ENCODE data around the gene NRL.

The NRL gene

DNA sequence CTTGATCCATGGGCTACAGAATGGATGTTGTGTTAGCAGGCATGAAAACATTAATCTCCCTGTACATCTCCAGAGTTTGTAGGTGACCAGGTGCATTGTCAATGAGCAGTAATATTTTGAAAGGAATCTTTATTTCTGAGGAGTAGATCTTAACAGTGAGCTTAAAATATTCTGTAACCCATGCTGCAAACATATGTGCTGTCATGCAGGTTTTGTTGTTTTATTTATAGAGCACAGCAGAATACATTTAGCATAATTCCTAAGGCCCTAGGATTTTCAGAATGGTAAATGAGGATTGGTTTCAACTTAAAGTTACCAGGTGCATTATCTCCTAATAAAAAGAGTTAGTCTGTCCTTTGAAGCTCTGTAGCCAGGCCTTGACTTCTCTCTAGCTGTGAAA lies 12.2 kb upstream of the NRL start:
- no peak overlapping the region for H3K4me3 ChIP-seq (ENCODE audit: control insufficient read depth, low read depth, low read length)
- TF ChIP-seq CTCF (conservative IDR thresholded peaks at IDR 0.05; ENCODE audit: control insufficient read depth, insufficient read depth, low read depth, low read length), result no peak
- DNase-seq (ENCODE audit: low read depth), result no peak

DNA sequence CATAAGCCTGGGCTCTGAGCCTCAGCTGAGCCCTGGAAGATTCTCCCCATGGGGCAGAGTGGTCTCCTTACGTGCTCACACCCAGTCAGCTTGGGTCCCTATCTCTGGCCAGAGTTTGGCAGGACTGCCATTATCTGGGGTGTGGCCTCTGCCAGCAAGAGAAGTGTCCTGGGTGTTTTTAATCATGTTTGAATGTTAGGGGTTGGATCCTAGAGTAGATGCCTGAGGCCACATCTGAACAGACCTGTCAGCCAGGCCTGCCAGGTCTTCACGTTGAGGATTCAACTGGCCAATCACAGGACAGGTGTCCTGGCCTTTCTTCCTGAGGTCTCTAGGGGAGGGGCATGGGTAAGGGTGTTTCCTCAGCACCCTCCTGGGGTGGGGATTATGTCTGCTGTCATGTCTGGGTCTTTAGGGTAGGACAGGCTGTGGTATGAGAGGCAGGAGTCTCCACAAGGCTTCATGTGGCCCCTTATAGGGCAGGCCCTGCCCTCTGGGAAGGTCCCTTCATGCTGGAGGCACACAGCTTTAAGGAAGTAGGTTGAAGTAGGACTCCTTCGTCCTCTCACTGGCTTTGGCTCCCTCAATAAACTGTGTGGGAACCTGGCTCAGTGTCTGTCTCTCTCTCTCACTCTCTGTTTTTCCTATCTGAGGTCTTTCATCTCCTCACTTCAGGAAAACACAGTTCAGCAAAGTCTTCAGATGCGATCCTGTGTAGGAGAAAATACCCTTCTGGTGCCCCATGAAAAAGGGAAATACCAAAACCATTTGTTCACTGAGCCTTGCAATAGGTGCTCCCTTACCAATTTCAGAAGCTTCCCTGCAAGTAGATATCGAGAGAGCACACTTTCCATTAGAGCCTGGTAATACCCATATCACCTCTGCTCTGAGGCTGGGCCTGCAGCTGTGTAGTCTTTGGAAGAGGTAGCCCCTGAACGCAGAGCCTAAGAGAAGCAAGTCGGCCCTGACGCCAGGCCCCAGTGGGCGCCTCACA lies 9.0 kb upstream of the NRL start:
- no peak for DNase-seq (ENCODE audit: low read depth)

GRCh38 chr14:24122898-24123297 lies 8.1 kb upstream of the NRL start:
- no peak for TF ChIP-seq CTCF (conservative IDR thresholded peaks at IDR 0.05; ENCODE audit: control insufficient read depth, insufficient read depth, low read depth, low read length)
- DNase-seq (ENCODE audit: low read depth), result no peak
- H3K4me3 ChIP-seq (ENCODE audit: control insufficient read depth, low read depth, low read length), result no peak overlapping the region

More for the DNA sequence above, 9.0 kb upstream of the NRL start:
- no peak for TF ChIP-seq CTCF (conservative IDR thresholded peaks at IDR 0.05; ENCODE audit: control insufficient read depth, insufficient read depth, low read depth, low read length)
- no peak overlapping the region for H3K4me3 ChIP-seq (ENCODE audit: control insufficient read depth, low read depth, low read length)

DNA sequence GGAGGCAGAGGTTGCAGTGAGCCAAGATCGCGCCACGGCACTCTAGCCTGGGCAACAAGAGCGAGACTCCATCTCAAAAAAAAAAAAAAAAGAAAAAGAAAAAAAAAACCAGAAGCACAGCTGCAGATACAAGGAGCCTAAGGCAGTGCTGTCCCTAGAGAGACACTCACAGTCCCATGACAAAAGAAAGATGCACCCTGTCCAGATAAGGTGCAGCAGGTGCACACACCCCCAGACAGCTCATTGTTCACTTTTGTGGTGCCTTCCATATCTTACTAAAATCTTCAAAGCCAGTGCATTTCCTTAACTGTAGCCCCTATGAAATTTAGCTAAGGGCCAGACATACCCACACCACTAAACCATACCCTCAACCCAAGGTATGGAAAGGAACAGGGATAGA lies 7.7 kb upstream of the NRL start:
- no peak overlapping the region for H3K4me3 ChIP-seq (ENCODE audit: control insufficient read depth, low read depth, low read length)
- no peak for DNase-seq (ENCODE audit: low read depth)
- no peak for TF ChIP-seq CTCF (conservative IDR thresholded peaks at IDR 0.05; ENCODE audit: control insufficient read depth, insufficient read depth, low read depth, low read length)

GRCh38 chr14:24121210-24121609 lies 6.5 kb upstream of the NRL start:
- no peak for TF ChIP-seq CTCF (conservative IDR thresholded peaks at IDR 0.05; ENCODE audit: control insufficient read depth, insufficient read depth, low read depth, low read length)
- no peak for DNase-seq (ENCODE audit: low read depth)
- no peak overlapping the region for H3K4me3 ChIP-seq (ENCODE audit: control insufficient read depth, low read depth, low read length)

DNA sequence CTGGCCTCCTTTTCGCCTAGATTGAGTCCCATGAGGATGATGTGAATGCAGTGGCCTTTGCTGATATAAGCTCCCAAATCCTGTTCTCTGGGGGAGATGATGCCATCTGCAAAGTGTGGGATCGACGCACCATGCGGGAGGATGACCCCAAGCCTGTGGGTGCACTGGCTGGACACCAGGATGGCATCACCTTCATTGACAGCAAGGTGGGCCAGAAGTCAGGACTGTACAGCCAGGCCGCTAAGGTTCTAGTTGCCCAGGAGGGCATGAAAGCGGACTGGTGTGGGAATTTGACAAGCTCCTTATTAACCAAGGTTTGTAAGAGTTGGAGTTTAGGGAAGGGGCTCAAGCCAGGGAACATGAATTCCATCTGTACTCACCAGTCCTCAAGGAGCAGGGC lies 4.9 kb upstream of the NRL start:
- TF ChIP-seq CTCF (conservative IDR thresholded peaks at IDR 0.05; ENCODE audit: control insufficient read depth, insufficient read depth, low read depth, low read length), result no peak
- no peak overlapping the region for H3K4me3 ChIP-seq (ENCODE audit: control insufficient read depth, low read depth, low read length)

More for the DNA sequence above, 4.9 kb upstream of the NRL start:
- DNase-seq (ENCODE audit: low read depth), result no peak

Measured in fibroblast of mammary gland (primary cell).